ENCODE measurements around the gene DNAJA3.
"Not testable (repeated sequence)": the region's sequence is repeated elsewhere in the genome, so short reads cannot be mapped to it uniquely, and the experiment has no call there.

DNAJA3 gene

DNA sequence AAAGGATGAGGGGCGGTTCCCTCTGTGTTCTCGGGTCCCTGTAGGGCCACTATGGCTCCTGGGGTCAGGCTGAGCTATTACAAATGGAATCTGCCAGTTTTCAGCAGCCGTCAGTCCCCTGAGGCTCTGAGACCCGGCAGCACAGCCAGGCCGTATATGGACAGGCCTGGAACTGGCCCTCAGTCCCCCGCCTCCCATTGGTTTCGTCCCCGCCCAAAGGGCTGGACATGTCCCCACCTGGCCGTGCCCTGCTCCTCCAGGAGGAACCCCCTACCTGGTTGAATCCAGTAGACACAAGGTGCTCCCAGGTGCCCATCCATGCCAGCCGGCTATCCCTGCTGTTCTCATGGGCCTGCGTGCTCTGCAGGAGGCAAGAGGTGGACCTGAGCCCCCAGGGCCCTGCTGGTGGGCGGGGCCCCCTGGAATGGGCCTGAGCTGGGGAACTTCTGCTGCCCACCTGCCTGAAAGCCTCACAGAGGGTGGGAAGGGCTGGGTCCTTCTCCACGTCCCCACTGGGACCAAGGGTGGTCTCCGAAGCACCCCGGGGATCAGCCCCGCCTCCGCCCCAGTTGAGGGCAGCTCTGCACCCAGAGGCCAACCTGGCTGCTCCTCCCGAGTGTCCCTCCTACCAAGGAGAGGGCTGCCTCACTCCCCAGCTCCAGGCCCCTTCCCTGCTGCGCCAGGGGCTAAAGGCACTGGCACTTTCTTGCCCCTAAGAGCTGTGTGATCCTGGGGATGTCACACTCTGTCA is 37.2 kb upstream of the DNAJA3 start:
- no peak for DNase-seq

DNA sequence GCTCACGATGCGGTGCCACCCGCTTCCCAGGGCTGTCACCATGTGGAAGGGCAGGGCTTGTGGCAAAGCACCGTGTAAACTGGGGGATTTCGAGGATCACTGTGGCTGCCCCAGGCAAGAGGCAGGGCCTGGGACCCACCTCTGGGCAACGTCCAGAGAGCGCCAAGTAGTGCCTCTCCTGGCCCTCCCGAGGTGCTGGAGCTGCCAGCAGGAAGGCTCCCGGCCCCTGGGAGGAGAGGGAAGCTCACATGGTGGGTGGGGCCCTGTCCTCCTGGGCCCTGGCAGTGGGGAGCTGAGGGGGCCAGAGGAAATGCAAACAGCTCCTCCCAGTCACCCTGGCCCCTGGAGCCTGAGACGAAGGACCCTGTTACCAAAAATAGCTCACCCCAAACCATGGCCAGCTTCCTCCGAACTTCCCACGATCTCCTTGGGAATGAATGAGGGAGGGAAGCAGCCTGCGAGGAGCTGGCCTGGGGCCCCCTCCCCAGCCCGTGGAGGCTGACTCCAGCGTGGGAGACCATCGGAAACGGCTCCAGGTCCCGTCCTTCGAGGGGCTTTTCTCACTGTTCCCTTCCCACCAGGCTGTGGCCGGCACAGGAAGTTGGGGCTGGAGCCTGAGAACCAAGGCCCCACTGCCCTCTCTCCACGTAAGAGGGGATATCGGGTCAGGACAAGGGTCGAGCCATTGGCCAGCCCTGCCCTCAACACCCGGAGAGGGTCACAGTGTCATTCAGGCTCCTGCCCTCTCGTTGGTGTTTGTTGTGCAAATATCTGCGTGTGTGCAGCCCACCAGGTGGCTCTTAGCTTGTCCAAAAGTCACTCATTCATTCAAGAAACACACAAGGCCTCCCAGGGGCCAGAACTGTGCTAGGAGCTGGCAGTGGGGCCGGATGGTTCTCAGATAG is 36.4 kb upstream of the DNAJA3 start:
- DNase-seq: no peak

DNA sequence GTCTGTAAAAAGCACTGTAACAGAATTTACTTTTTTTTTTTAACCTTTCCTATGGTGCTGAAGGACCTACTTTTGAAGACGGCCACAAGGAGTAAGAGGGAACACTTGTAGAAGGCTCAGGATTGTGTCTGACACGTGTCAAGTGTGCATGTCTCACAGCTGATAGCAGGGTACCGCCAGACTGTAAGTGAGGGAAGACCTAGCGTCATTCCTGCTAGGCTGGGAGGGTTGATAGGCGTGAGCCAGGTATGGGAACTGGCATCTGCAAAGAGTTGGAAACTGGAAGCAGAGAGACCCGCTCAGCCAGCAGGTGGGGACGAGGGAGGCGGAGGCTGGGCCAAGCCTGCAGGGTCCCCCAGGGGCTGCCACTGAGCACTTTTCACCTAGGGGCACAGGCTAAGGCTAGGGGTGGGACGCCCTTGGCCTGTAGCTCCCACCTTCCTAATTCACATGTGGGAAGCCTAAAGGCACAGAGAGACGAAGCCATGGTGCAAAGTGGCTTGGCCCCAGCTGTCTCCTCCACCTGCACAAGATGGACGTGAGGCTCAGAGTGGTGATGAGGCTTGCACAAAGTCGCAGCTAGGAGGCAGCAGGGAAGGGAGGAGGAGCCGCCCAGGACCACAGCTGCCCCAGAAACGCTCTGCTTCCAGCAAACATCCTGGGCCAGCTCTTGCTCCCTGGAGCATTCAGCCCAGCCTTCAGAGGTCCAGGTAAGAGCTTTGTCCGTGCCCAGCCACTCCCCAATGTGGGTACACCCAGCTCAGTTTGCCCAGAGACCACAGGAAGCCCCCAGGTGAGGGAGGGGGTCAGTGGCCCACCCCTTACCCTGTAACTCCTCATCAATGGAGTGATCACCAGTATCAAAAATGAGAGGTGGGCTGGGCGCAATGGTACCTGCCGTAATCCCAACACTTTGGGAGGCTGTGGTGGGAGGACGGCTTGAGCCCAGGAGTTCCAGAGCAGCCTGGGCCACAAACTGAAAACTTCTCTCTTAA is 35.1 kb upstream of the DNAJA3 start:
- DNase-seq: no peak

DNA sequence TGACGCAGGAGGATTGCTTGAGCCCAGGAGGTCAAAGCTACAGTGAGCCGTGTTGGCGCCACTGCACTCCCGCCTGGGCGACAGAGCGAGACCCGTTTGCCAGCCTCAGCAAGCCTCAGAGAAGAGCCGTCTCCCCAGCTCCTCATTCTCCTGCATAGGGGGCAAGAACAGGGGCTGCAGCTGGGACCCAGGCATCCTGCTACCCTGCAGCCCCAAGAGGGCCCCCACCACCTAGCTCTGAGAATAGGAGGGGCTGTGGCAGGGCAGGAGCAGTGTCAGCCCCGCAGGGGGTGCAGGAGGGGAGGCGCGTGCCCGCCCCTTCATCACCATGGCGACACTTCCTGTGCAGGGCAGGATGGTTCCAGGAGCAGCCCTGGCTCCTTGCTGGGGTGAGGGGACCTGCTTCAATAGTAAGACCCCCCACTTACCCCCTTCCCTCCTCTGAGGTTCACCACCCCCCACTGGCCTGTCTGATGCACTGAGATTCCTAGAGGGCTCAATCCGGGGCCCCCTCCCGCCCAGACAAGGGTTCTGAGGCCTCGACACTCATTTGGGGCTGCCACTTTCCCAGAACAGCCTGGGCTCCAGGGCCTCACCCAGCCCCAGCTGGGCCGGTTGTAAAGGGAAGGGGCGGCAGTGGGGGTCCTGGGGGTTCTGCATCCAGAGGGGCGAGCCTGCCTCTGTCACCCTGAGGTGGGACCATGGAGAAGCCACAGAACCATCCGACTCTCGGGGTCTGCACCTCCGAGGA is 33.9 kb upstream of the DNAJA3 start:
- DNase-seq: no peak

DNA sequence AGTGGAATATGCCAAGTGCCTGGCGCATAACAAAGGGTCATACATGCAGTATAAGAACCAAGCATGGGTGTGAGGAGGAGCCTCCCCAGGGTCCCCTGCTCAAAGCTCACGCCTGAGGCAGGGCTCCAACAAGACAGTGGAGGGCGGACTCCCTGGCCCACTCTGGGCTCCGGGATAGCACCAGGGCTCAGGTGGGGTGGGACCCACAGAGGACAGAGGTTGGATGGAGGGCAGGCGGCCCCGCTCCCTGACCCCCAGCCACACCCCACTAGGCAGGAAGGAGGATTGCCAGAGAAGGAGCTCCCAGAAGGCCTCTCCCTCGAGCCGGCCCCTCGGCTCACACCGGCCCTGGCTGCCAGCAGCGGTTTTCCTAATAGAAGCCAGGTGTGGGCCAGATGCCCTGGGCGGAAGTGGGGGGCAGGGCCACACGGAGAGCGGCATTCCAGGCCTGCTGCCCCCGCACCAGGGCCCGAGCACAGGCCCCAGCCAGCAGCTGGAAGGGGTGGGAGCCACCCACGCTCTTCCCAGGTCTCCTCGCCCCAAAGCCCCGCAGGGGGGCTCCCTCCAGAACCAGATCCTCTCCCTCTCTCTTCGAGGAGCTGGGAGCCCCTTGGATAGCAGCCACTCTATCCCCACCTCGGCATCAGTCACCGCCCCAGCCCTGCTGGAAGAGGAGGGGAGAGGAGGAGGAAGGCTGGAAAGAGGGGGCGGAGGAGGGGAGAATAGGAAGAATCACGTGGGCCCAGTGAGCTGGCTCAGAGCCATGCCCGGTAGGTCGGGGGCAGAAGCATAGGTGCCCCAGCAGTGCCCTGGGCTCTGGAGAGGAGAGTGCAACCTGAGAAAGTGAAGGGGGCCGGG is 33.1 kb upstream of the DNAJA3 start:
- DNase-seq: no peak

DNA sequence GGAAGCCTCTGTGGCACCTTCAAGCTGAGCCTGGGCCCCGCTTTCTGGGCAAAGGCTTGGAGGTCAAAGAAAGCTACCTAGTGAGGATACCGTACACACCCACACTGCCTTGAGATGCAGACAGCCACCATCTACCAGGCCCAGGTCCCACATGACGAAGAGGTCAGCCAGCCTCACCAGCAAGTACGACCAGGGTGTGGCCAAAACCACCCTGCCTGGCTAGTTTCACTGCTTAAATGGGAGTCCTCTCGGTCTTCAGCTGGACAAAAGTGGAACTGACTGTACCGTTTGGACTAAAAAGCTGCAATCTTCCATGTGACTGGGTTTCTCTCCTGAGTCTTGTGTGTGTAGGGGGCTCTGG is 32.4 kb upstream of the DNAJA3 start:
- DNase-seq: no peak

DNA sequence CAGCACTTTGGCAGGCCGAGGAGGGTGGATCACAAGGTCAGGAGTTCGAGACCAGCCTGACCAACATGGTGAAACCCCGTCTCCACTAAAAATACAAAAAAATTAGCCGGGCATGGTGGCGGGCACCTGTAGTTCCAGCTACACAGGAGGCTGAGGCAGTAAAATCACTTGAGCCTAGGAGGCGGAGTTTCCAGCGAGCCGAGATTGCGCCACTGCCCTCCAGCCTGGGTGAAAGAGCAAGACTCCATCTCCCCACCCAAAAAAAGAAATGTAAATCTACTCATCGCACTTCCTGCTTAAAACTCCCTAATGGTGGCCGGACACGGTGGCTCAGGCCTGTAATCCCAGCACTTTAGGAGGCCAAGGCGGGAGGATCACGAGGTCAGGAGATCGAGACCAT is 31.8 kb upstream of the DNAJA3 start:
- not testable (repeated sequence) for DNase-seq

DNA sequence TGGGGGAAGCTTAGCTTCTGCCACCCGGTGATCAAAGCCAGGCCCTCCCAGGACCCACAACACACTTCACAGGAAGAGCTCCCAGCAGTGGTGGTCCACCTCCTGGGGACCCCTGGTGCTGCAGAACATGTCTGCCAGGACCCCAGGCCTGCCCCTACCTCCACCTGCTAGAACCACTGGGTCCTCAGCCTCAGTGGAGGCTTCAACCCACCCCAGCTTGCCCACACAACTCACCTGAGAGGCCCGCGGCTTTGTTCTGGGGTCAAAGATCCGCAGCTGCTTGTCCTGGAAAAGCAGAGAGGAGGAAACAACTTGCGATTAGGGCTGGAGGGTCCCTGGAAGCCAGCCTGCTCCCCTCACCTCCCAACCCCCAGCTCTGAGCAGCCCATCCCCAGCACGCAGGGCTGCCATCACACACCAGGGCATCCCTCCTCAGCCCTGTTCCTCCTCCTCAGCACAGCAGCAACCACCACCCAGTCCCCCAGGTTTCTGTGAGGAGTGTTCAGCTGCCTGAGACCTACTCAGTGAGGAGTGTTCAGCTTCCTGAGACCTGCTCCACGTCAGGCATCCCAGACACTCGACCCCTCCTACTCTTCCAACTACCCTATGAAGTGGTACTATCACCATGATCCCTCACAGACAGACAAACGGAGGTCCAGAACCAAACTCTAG is 30.5 kb upstream of the DNAJA3 start:
- no peak for DNase-seq

DNA sequence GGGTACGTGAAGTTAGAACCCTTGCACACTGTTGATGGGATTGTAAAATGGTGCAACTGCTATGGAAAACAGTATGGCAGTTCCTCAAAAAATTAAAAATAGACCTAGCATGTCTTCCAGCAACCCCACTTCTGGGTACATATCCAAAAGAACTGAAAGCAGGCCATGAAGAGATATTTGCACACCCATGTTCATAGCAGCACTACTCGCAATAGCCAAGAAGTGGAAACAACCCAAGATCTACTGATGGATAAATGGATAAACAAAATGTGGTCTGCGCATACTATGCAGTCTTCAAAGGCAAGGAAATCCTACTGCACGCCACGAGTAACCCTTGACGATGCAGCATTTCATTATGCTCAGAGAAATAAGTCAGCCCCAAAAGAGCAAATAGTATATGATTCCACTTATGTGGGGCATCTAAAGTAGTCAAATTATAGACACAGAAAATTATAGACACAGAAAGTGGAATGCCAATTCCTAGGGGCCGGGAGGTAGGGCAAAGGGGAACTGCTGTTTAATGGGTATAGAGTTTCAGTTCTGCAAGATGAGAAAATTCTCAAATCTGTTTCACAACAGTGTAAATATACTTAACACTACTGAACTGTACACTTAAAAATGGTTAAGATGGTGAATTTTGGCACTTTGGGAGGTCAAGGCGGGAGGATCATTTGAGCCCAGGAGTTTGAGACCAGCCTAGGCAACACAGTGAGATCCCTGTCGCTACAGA is 26.5 kb upstream of the DNAJA3 start:
- no peak for DNase-seq

DNA sequence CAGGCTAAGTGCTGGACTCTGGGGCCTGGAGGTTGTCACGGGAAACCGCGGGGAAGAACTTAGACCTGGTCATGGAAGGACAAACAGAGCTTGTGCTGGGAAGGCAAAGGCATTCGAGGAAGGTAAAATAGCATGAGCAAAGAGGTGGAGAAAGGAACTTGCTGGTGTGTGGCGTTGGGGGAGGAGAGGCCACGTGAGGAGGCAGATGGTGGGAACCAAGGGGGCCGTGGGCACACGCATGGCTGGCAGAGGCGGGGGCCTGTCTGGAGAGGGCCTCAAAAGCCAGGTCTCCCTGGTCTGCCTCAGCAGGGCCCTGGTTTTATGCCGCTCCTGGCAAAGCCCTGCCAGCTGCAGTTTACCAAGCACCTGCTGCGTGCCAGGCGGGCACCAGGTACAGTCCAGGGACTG is 24.6 kb upstream of the DNAJA3 start:
- no peak for DNase-seq

DNA sequence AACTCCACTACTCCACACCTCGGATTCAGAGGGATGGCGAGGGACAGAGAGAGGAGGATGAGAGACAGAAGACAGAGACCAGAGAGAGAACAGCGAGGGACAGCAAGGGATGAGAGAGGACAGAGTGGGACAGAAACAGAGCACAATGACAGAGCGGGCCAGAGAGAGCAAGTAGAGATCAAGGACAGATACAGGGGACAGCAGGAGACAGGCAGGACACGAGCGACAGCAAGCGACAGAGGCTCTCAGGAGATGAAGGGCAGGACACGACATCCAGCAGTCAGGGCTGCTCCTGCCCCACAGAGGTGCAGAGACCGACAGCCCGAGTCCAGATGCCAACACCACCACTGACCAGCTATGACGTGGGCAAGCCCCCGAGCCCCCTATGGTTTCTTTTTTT is 24.2 kb upstream of the DNAJA3 start:
- DNase-seq: no peak

DNA sequence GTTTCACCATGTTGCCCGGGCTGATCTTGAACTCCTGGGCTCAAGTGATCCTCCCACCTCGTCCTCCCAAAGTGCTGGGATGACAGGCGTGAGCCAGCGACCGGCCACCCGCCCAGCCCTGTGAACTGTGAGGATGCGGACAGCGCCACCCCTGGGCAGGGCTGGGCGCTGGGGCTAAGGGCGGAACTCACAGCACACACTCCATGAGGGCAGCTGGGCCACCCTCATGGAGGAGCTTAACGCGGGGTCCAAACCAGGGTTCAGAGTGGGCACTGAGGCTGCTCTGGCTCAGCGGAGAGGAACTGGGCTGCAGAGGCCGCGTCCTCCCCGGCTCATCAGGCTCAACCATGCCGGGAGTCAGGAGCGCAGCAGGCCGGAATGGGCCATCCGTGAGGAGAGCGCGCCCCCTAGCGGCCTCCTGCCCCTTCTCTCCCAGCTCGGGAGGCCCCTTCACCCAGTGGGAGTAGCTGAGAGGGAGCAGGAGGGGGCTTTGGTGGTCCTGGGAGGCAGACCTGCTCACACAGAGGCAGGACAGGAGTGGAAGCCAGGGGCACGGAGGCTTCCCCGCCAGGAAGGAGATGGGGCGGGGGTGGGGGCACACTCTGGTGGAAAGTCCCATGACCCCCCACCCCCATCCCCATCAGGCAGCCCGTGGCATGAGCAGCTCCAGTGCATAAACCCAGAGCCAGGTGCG is 23.1 kb upstream of the DNAJA3 start:
- DNase-seq: peak; percentile 80

DNA sequence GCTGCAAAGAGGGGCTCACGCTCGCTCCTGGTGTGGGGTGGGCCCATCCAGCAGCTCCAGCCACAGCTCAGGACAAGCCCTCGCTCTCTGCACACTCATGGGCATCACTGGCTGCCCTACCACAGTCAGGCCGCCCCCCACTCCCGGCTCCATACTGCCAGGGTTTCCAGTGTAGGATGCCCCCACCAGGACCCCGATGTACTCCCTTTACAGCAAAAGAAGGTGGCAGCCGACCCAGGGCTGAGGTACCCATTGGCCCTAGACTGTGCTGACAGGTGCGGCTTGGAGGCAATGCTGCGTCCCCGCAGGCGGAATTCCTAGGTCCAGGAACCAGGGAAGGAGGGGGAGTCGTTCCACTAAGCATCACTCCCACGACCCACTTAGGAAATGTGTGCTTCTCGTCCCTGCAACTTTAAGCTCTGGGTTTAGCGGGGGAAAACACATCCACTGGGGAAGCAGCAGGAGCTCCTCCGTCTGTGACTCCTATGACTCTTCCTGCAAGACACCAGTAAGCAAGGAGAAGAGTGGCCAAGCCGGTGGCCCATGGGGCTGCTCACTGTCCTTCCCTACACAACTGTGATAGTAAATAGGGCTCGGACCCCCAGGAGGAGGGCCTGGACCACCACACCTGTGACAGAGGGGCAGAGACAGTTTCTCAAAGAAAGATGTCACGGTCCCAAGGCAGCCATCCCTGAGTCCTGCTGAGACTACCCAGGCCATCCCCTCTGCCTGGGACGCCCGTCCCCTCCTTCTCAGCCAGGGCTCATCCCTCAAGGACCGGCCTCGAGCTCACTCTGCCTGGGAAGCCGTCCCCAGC is 22.3 kb upstream of the DNAJA3 start:
- DNase-seq: no peak

DNA sequence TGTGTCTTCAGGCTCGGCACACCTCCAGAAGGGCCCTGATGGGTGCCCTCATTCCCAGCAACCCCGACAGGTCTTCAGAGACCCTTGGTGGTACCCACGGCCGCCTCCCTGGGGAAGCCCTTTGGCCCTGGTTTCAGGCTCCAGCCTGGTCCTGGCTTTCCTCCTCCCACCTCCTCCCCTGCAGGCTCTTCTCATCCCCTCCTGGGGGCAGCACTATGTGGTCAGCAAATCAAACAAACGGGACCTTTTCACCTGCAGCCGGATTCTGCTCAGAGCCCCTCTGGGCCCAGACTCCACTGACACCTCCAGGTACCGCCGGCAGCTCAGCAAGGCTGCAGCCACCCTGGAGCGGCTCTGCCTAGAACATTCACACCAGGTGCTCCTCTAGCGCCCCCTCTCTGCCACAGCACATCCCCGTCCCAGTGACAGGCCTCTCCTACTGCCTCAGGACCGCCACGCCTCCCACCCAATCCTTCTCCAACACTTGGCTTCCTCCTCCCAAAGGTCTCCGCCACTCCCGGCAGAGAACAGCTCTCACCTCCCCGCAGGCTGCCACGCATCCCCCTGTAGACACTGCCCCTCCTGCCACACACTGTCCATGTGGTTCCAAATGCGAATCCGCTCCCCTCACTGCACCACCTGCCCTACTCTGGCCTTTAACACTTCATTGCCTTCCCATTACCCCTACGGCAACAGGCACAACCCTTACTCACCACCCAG is 21.3 kb upstream of the DNAJA3 start:
- DNase-seq: peak; percentile 59

DNA sequence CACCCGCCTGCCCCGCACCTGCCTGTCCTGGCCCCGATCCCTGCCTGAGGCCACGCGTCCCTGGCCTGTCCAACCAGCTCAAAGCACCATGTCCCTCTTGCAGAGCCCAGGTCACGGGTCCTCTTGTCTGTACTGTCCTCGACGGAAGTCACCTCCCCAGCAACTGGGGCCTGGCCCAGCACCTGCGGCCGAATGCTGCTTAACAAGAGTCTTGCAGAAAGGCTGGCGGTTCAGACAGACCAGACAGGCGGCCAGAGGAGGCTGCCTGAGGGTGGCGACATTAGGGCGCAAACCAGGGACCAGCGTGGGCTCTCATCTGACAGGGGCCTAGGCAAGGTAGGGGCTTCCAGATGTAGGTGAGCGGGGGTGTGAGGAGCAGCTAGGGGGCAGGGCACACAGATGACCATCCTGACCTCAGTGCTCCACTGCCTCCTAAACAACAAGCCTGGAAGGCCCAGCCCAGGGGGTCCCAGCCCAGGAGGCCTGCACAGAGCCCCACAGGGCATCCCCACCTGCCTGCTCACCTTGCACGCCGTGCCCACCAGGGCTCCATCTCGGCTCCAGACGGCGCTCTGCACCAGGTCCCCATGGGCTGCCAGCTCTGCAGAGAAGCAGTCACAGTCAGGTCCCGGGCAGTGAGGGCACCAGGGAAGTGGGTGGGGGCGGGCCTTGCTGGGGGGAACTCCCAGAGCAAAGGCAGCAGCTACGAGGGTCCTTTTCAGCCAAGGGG is 20.5 kb upstream of the DNAJA3 start:
- no peak for DNase-seq

DNA sequence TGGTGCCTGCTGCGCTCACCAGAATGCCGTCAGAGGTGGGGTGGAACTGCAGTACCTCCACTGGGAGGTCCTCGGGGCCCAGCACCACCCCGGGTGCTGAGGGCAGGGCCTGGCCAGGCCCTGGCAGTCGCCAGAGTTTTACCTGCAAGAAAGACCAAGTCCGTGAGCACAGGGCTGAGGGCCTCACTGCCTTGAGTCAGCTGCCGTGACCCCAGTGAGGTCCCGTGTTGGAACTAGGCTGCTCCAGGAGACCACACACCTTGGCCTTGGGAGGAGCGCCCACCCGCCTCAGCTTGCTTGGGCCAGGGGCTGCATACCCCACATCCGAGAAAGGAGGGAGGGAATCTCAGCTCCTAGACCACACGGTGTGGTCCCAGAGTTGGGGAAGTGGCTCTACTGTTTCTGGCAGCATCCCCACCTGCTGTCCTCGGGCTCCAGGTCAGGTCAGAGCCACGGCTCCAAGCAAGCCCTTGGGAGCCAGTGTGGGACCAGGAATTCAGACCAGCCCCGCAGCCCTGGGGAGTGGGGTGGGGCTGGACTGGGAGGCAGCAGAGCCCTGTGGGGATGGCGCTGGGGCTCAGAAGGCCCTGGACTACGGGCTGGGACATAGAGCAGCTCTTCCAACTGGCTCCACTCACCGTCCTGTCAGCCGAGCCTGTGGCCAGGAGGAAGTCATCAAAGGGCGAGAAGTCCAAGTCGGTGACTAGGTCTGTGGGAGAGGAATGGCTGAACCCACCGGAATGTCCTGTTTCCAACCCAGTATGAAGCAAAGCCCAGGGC is 17.9 kb upstream of the DNAJA3 start:
- no peak for DNase-seq

Measured in stimulated activated CD4-positive, alpha-beta T cell treated with anti-CD3 and anti-CD28 coated beads, Interleukin-15, amount 100 ng/mL, for 24 hours (primary cell).